K562 (cell line): ENCODE measurements around the gene ACAT1. TPM values are rescaled to one million over a fixed set of nuclear protein-coding genes. Genes with fewer than 3 reads are reported as not detected.

ENCODE experiments used
- ATF1 ChIP-seq, 2 experiments: fragments of 450-650 bp in 1 of 2; IDR thresholded peaks; 2 replicates each; pipeline ENCODE4 v1.6.1; 2016; ENCODE audit warnings: missing compliant biosample characterization in 1 of 2, missing genetic modification characterization in 1 of 2
- FIP1L1 ChIP-seq: fragments of 200-400 bp; formaldehyde crosslinking; IDR thresholded peaks from 2 replicates; pipeline ENCODE4 v1.6.1; 2018; ENCODE audit warnings: mild to moderate bottlenecking, low read depth, low read length; ENCODE audit not compliant: poor library complexity, severe bottlenecking
- GATAD2A ChIP-seq: fragments of 450-650 bp; IDR thresholded peaks from 2 replicates; pipeline ENCODE4 v1.6.1; 2017
- LARP7 ChIP-seq: fragments of 450-650 bp; IDR thresholded peaks from 2 replicates; pipeline ENCODE4 v1.6.1; 2016
- MTF1 ChIP-seq: fragments of 250-450 bp; sonication (Bioruptor Pico); IDR thresholded peaks from 2 replicates; pipeline ENCODE4 v1.9.0; 2021; ENCODE audit warnings: moderate library complexity, mild to moderate bottlenecking, inconsistent platforms, borderline replicate concordance
- NFXL1 ChIP-seq: fragments of 450-650 bp; formaldehyde crosslinking; IDR thresholded peaks from 2 replicates; pipeline ENCODE4 v1.4.0; 2021; ENCODE audit warnings: mild to moderate bottlenecking
- POLR2H ChIP-seq: IDR thresholded peaks from 2 replicates; pipeline ENCODE4 v1.6.1; 2016; ENCODE audit warnings: missing genetic modification characterization, low read depth, mild to moderate bottlenecking, control low read depth, missing compliant biosample characterization, moderate library complexity
- PRDM10 ChIP-seq: fragments of 450-650 bp; IDR thresholded peaks from 2 replicates; pipeline ENCODE4 v1.6.1; 2018; ENCODE audit not compliant: partially characterized antibody
- RBBP5 ChIP-seq: fragments of 200-600 bp; sonication (generic); IDR thresholded peaks from 2 replicates; pipeline ENCODE4 v1.6.1; 2012; ENCODE audit warnings: borderline replicate concordance, mild to moderate bottlenecking, low read length, control low read depth, inconsistent platforms; ENCODE audit not compliant: insufficient read depth, poor library complexity, severe bottlenecking
- RERE ChIP-seq: sonication (generic); formaldehyde crosslinking; IDR thresholded peaks from 2 replicates; pipeline ENCODE4 v1.8.0; 2023; ENCODE audit warnings: missing genetic modification reagents, mild to moderate bottlenecking, borderline replicate concordance
- SMAD1 ChIP-seq: fragments of 150-350 bp; IDR thresholded peaks from 2 replicates; pipeline ENCODE4 v1.6.1; 2014; ENCODE audit warnings: low read length, low read depth; ENCODE audit not compliant: partially characterized antibody
- THRB ChIP-seq: fragments of 450-650 bp; formaldehyde crosslinking; conservative IDR thresholded peaks from 2 replicates; pipeline ENCODE4 v1.4.0; 2022; ENCODE audit warnings: mild to moderate bottlenecking, missing genetic modification characterization
- ZNF707 ChIP-seq: fragments of 250-450 bp; sonication (Bioruptor Pico); conservative IDR thresholded peaks from 2 replicates; pipeline ENCODE4 v1.8.0; 2022; ENCODE audit warnings: inconsistent platforms, mild to moderate bottlenecking, moderate library complexity
- ZNF79 ChIP-seq: fragments of 250-450 bp; sonication (Bioruptor Pico); IDR thresholded peaks from 2 replicates; pipeline ENCODE4 v1.4.0; 2020; ENCODE audit warnings: low read depth, mild to moderate bottlenecking, moderate library complexity
- polyA plus RNA-seq, 8 experiments: library from polyadenylated mRNA; depleted of rRNA in 4 of 8; stranded (reverse) in 5 of 8; unstranded in 3 of 8; fragments of >200 nt; fragmentation: Nextera tagmentation in 2 of 8; fragmentation: Illumina TruSeq in 1 of 8; extraction: Ambion mirVana in 2 of 8; extraction: Trizol in 1 of 8; gene quantifications; 2 replicates each; pipeline versions ENCODE4 v1.2.1 to v1.2.3, GENCODE V29; 2011 to 2014; ENCODE audit warnings: inconsistent platforms in 1 of 8, missing spikeins in 1 of 8
- total RNA-seq, 7 experiments: library from RNA; depleted of rRNA in 6 of 7; stranded (reverse); fragments of >200 nt in 6 of 7; fragmentation: Illumina TruSeq in 2 of 7; extraction: Trizol in 2 of 7; gene quantifications; 2 replicates each; pipeline versions ENCODE4 v1.2.1 to v1.2.3, GENCODE V29; 2011 to 2021; ENCODE audit warnings: low replicate concordance in 1 of 7

ACAT1 gene
- total and polyA plus RNA-seq, 9 of the 15 experiments (the other 6 are each of a cell fraction or from before 2014, with no cell fraction given), result 65.1 to 204 (median 104) TPM

GRCh38 chr11:108121274-108122155 lies at the start of gene ACAT1 (continued):
- TF ChIP-seq RERE (CRISPR knock-in tag) (no peak; the same call in 1 of the 2 replicates), FIP1L1 (peak; percentile 88), ATF1 (CRISPR knock-in tag; IDR thresholded peaks at IDR 0.05) (no peak), ATF1 (tag; IDR thresholded peaks at IDR 0.05) (peak; percentile 81), GATAD2A (0 out of 2 replicates have a peak, but pooled peaks have one; percentile 34), ZNF707 (no peak), PRDM10 (peak; percentile 13), RBBP5 (peak; percentile 84), ZNF79 (CRISPR knock-in tag) (no peak), THRB (no peak), SMAD1 (peak; percentile 59), POLR2H (tag) (peak; percentile 77), NFXL1 (CRISPR knock-in tag) (no peak), LARP7 (no peak), MTF1 (CRISPR knock-in tag) (no peak)
